PFSK-1 (cell line): ENCODE data around the gene APOO.

Experiments
- POLR2AphosphoS5 ChIP-seq: IDR thresholded peaks from 2 replicates; pipeline ENCODE4 v1.6.1; 2012; ENCODE audit warnings: low read depth, mild to moderate bottlenecking, control low read depth, low read length, moderate library complexity
- REST ChIP-seq, 2 experiments: IDR thresholded peaks; 2 replicates each; pipeline versions ENCODE4 v1.6.1 to v1.8.0; 2011 to 2012; ENCODE audit warnings: low read depth in 2 of 2, low read length in 2 of 2, control low read depth in 1 of 2, inconsistent platforms in 1 of 2, mild to moderate bottlenecking in 1 of 2, moderate library complexity in 1 of 2; ENCODE audit not compliant: insufficient read depth in 1 of 2
- SIN3A ChIP-seq: IDR thresholded peaks from 2 replicates; pipeline ENCODE4 v1.6.1; 2012; ENCODE audit warnings: mild to moderate bottlenecking, low read length, moderate library complexity, borderline replicate concordance; ENCODE audit not compliant: insufficient read depth
- TAF1 ChIP-seq: IDR thresholded peaks from 2 replicates; pipeline ENCODE4 v1.6.1; 2012; ENCODE audit warnings: low read length, control low read depth, borderline replicate concordance; ENCODE audit not compliant: insufficient read depth

GRCh38 chrX:23832721-23833120 is 75.0 kb downstream of the APOO start:
- TF ChIP-seq REST (IDR thresholded peaks at IDR 0.05; ENCODE audit: insufficient read depth in 1 of 2, low read depth in 2 of 2, low read length in 2 of 2) (no peak), SIN3A (no peak), TAF1 (no peak), POLR2AphosphoS5 (no peak)
